ENCODE measurements around the gene GYPB. TPM values are rescaled to one million over a fixed set of nuclear protein-coding genes. Genes with fewer than 3 reads are reported as not detected.
"Not testable (repeated sequence)": the region's sequence is repeated elsewhere in the genome, so short reads cannot be mapped to it uniquely, and the experiment has no call there.

GYPB gene
- total RNA-seq, result not detected in 2 replicates
- polyA plus RNA-seq, result not detected in 2 replicates
- not detected in 2 replicates for polyA plus RNA-seq (2011; cell fraction: cytosol; rRNA removed)
- polyA plus RNA-seq (2011; cell fraction: nucleus; rRNA removed), result not detected in 2 replicates
- polyA plus RNA-seq (2012), result not detected in 2 replicates
- polyA minus RNA-seq, result 1.4 and 5.8 TPM in 2 replicates
- not detected for polyA minus RNA-seq (2011; cell fraction: cytosol; rRNA and poly(A)+ RNA removed)
- not detected in 2 replicates for polyA minus RNA-seq (2011; cell fraction: nucleus; rRNA and poly(A)+ RNA removed)
- Bru-seq, nascent RNA, result percentile 6 among the genes with signal in this experiment
- not detected for BruChase-seq, experiment 1, labeled RNA remaining after a 6-hour chase
- BruChase-seq, experiment 2, labeled RNA remaining after a 2-hour chase, result not detected
- long read RNA-seq, result 0 reads

GRCh38 chr4:144019277-144019676 lies at the start of gene GYPB:
Gene GYPB (minus strand): TSS chr4:144019380. CDS start chr4:144019287, 93 bp downstream.
- BruUV-seq (replicated peaks); H4K20me1 ChIP-seq (replicated peaks; ENCODE audit: control insufficient read depth, extremely low read depth, insufficient read depth, low read length): not testable (repeated sequence)

GRCh38 chr4:144061556-144061955 lies 42.4 kb upstream of the GYPB start:
- H3K27ac ChIP-seq (ENCODE audit: insufficient read depth, low read depth, low read length); H3K27me3 ChIP-seq (ENCODE audit: control insufficient read depth in 2 of 2, insufficient read depth in 2 of 2, low read length in 2 of 2); H2AFZ ChIP-seq (ENCODE audit: low read depth, low read length); H3K79me2 ChIP-seq (ENCODE audit: control insufficient read depth, insufficient read depth, low read length); CTCF ChIA-PET; H3K4me2 ChIP-seq (ENCODE audit: insufficient read depth, low read length); H3K9me3 ChIP-seq (replicated peaks; ENCODE audit: control insufficient read depth, insufficient read depth, low read length); H3K4me1 ChIP-seq (ENCODE audit: control insufficient read depth, extremely low read depth, insufficient read depth, low read length); intact Hi-C loops (cut with micrococcal nuclease); H3K4me3 ChIP-seq (replicated peaks in 1 of 3; ENCODE audit: insufficient read depth in 1 of 3, low read depth in 1 of 3, low read length in 3 of 3); H4K20me1 ChIP-seq (replicated peaks; ENCODE audit: control insufficient read depth, extremely low read depth, insufficient read depth, low read length); H3K9ac ChIP-seq (replicated peaks; ENCODE audit: extremely low read depth, insufficient read depth, low read length); H3K9me1 ChIP-seq (replicated peaks; ENCODE audit: control insufficient read depth, extremely low read depth, insufficient read depth, low read length); H3K36me3 ChIP-seq (ENCODE audit: control insufficient read depth in 2 of 2, extremely low read depth in 1 of 2, insufficient read depth in 2 of 2, low read length in 2 of 2); dilution Hi-C loops (cut with MboI; ENCODE audit: extremely low pct_ligation_motif_present, low sequenced_read_pairs); FAIRE-seq; POLR2A ChIA-PET; BruUV-seq (replicated peaks); DNase-seq (ENCODE audit: low read depth, low spot score): not testable (repeated sequence)

More at GRCh38 chr4:144019277-144019676, at the start of gene GYPB:
- H3K9ac ChIP-seq (replicated peaks; ENCODE audit: extremely low read depth, insufficient read depth, low read length); H3K9me3 ChIP-seq (replicated peaks; ENCODE audit: control insufficient read depth, insufficient read depth, low read length); H3K4me2 ChIP-seq (ENCODE audit: insufficient read depth, low read length); H3K27me3 ChIP-seq (ENCODE audit: control insufficient read depth in 2 of 2, insufficient read depth in 2 of 2, low read length in 2 of 2); H3K79me2 ChIP-seq (ENCODE audit: control insufficient read depth, insufficient read depth, low read length); H2AFZ ChIP-seq (ENCODE audit: low read depth, low read length); H3K36me3 ChIP-seq (ENCODE audit: control insufficient read depth in 2 of 2, extremely low read depth in 1 of 2, insufficient read depth in 2 of 2, low read length in 2 of 2); POLR2A ChIA-PET; DNase-seq (ENCODE audit: low read depth, low spot score); intact Hi-C loops (cut with micrococcal nuclease); H3K4me1 ChIP-seq (ENCODE audit: control insufficient read depth, extremely low read depth, insufficient read depth, low read length); H3K9me1 ChIP-seq (replicated peaks; ENCODE audit: control insufficient read depth, extremely low read depth, insufficient read depth, low read length); FAIRE-seq; CTCF ChIA-PET; H3K27ac ChIP-seq (ENCODE audit: insufficient read depth, low read depth, low read length); H3K4me3 ChIP-seq (replicated peaks in 1 of 3; ENCODE audit: insufficient read depth in 1 of 3, low read depth in 1 of 3, low read length in 3 of 3); dilution Hi-C loops (cut with MboI; ENCODE audit: extremely low pct_ligation_motif_present, low sequenced_read_pairs): not testable (repeated sequence)

DNA sequence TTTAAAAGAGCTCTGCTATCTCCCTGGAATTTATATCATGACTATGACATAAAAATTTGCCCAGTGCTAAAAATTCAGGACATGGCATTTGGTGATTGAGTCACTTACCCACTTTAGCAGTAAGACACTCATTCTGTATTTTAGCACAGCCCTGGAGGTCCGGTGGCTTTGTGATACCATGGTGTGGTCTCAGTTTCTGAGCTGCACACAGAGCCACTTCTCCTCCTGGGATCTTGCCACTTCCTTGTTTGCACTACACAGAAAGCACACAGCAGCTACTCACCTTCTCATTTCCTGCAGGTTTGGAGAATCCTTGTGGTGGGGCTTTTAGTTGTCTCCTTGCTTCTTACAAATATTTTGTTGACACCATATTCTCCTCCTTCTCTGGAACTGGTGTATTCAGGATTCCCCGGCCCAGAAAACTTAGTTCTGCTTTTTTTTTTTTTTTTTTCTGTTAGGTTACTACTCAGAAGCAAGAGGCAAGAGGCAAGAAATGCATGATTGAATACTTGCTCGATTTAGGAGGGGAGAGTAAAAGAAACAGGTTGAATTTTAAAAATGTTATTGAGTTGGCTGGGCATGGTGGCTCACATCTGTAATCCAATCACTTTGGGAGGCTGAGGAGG lies 41.2 kb upstream of the GYPB start:
- dilution Hi-C loops (cut with MboI; ENCODE audit: extremely low pct_ligation_motif_present, low sequenced_read_pairs); H3K27ac ChIP-seq (ENCODE audit: insufficient read depth, low read depth, low read length); FAIRE-seq; H3K27me3 ChIP-seq (ENCODE audit: control insufficient read depth in 2 of 2, insufficient read depth in 2 of 2, low read length in 2 of 2); H3K9ac ChIP-seq (replicated peaks; ENCODE audit: extremely low read depth, insufficient read depth, low read length); H3K4me1 ChIP-seq (ENCODE audit: control insufficient read depth, extremely low read depth, insufficient read depth, low read length); H3K4me2 ChIP-seq (ENCODE audit: insufficient read depth, low read length); H3K36me3 ChIP-seq (ENCODE audit: control insufficient read depth in 2 of 2, extremely low read depth in 1 of 2, insufficient read depth in 2 of 2, low read length in 2 of 2); CTCF ChIA-PET; H4K20me1 ChIP-seq (replicated peaks; ENCODE audit: control insufficient read depth, extremely low read depth, insufficient read depth, low read length); H3K79me2 ChIP-seq (ENCODE audit: control insufficient read depth, insufficient read depth, low read length); H3K9me1 ChIP-seq (replicated peaks; ENCODE audit: control insufficient read depth, extremely low read depth, insufficient read depth, low read length); DNase-seq (ENCODE audit: low read depth, low spot score); intact Hi-C loops (cut with micrococcal nuclease); POLR2A ChIA-PET; BruUV-seq (replicated peaks); H3K4me3 ChIP-seq (replicated peaks in 1 of 3; ENCODE audit: insufficient read depth in 1 of 3, low read depth in 1 of 3, low read length in 3 of 3); H2AFZ ChIP-seq (ENCODE audit: low read depth, low read length); H3K9me3 ChIP-seq (replicated peaks; ENCODE audit: control insufficient read depth, insufficient read depth, low read length): not testable (repeated sequence)
